ENCODE results near the gene WDR82. TPM values are rescaled to one million over a fixed set of nuclear protein-coding genes. Genes with fewer than 3 reads are reported as not detected.

The WDR82 gene
- total and polyA plus RNA-seq, 2 of the 8 experiments (the other 6 are each of a cell fraction or from before 2014, with no cell fraction given): 33.5 to 82.7 TPM

GRCh38 chr3:52259035-52259434 lies 19.4 kb downstream of the WDR82 start (continued):
- TF ChIP-seq CHD2 (IDR thresholded peaks at IDR 0.05; ENCODE audit: low read length) (no peak), HDAC6 (IDR thresholded peaks at IDR 0.05; ENCODE audit: low read depth, low read length) (no peak), SP4 (IDR thresholded peaks at IDR 0.05; ENCODE audit: low read length) (no peak), SIN3A (conservative IDR thresholded peaks at IDR 0.05 in 1 of 2, IDR thresholded peaks at IDR 0.05 in 1 of 2; ENCODE audit: low read depth in 1 of 2, low read length in 2 of 2) (no peak)
